Gastroesophageal sphincter (tissue), 3 donors: ENCODE measurements around the gene GOLGA7B.

Experiments
- EP300 ChIP-seq: sonication (generic); formaldehyde crosslinking; IDR thresholded peaks from one replicate; pipeline ENCODE4 v1.6.1; 2017; ENCODE audit warnings: antibody characterized with exemption, mild to moderate bottlenecking
- POLR2AphosphoS5 ChIP-seq: sonication (generic); formaldehyde crosslinking; IDR thresholded peaks from one replicate; pipeline ENCODE4 v1.6.1; 2017; ENCODE audit warnings: antibody characterized with exemption
- TF ChIP-seq, protein P1 (sequence below), 4 experiments: fragments of 200-600 bp in 2 of 4; fragments of 450-650 bp in 2 of 4; sonication (generic) in 1 of 4; IDR thresholded peaks; one replicate each; pipeline ENCODE4 v1.5.1; 2017 to 2019; ENCODE audit warnings: antibody characterized with exemption in 4 of 4, mild to moderate bottlenecking in 2 of 4, moderate library complexity in 2 of 4

- TF ChIP-seq, protein P1, sequence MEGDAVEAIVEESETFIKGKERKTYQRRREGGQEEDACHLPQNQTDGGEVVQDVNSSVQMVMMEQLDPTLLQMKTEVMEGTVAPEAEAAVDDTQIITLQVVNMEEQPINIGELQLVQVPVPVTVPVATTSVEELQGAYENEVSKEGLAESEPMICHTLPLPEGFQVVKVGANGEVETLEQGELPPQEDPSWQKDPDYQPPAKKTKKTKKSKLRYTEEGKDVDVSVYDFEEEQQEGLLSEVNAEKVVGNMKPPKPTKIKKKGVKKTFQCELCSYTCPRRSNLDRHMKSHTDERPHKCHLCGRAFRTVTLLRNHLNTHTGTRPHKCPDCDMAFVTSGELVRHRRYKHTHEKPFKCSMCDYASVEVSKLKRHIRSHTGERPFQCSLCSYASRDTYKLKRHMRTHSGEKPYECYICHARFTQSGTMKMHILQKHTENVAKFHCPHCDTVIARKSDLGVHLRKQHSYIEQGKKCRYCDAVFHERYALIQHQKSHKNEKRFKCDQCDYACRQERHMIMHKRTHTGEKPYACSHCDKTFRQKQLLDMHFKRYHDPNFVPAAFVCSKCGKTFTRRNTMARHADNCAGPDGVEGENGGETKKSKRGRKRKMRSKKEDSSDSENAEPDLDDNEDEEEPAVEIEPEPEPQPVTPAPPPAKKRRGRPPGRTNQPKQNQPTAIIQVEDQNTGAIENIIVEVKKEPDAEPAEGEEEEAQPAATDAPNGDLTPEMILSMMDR (IDR thresholded peaks at IDR 0.05), result no peak
- TF ChIP-seq POLR2AphosphoS5, result no peak
- no peak for TF ChIP-seq EP300
Measured at GRCh38 chr10:97910661-97911060, 61.0 kb downstream of the GOLGA7B start.
